ENCODE measurements around the gene XPO6. TPM values are rescaled to one million over a fixed set of nuclear protein-coding genes. Genes with fewer than 3 reads are reported as not detected.
A peak's percentile ranks its signal among the peaks of the same experiment; 100 is the strongest.

XPO6 gene
- total RNA-seq, 4 donors from 2014 or later: 45.7 to 104 (median 78.1) TPM

DNA sequence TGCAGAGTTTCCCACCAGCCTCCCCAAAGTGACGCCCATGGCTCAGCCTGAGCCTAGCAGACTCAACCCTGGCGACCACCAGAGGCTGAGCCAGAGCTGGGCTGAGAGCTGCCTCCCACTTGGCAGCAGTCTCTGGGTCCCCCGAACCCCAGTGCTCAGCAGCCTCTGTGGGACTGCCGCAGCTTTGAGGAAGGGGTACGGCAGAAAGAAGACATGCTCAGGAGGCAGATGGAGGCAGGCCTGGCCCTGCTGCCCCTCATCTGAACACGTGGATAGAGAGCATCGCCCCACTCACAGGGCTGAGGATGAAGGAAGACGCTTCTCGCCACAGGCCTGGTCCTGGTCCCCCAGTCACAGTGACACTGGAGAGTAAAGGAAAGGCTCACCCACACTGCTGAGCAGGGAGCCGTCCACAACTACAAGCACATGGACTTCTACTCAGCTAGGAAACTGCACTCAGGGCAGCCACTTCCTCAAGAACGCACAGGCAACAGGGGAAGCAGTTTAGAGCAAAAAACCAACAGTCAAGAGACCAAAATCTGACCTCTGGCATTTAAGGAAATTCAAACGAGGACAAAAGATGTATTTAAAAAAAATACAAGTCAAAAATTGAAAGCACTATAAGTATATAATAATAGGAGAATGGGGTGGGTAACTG lies 103.0 kb downstream of the XPO6 start:
- no peak for TF ChIP-seq POLR2A (IDR thresholded peaks at IDR 0.05)
- TF ChIP-seq, protein P1, sequence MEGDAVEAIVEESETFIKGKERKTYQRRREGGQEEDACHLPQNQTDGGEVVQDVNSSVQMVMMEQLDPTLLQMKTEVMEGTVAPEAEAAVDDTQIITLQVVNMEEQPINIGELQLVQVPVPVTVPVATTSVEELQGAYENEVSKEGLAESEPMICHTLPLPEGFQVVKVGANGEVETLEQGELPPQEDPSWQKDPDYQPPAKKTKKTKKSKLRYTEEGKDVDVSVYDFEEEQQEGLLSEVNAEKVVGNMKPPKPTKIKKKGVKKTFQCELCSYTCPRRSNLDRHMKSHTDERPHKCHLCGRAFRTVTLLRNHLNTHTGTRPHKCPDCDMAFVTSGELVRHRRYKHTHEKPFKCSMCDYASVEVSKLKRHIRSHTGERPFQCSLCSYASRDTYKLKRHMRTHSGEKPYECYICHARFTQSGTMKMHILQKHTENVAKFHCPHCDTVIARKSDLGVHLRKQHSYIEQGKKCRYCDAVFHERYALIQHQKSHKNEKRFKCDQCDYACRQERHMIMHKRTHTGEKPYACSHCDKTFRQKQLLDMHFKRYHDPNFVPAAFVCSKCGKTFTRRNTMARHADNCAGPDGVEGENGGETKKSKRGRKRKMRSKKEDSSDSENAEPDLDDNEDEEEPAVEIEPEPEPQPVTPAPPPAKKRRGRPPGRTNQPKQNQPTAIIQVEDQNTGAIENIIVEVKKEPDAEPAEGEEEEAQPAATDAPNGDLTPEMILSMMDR (IDR thresholded peaks at IDR 0.05): no peak
- no peak for DNase-seq (ENCODE audit: low spot score in 2 of 2)
- 74 to 81% methylated on average over 12 of the region's 12 CpGs for WGBS, 2 donors

DNA sequence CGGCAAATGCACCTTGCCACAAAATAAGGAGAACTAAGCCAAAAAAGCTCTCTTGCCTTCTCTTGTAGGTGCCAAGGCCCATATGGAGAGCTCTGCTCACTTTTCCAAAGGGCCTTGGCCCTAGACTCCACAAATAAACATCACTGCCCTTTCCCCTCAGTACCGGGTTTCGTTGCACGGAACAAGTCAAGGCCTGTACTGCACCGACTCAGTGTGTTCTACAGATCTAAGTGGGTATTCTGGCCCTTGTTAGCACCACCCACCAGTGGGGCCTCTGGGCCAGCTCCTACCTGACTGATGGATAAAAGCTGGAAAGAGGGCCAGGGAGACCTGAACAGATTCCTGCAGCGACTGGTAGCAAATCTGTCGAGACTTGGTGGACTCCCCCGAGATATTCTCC lies 104.5 kb downstream of the XPO6 start:
- TF ChIP-seq, protein P1 (IDR thresholded peaks at IDR 0.05): no peak
- TF ChIP-seq POLR2A (IDR thresholded peaks at IDR 0.05): no peak
- no peak overlapping the region for H3K4me3 ChIP-seq (ENCODE audit: low read depth, poor library complexity, severe bottlenecking)
- no peak for DNase-seq (ENCODE audit: low spot score in 2 of 2)
- intact Hi-C loops (cut with DNase I; ENCODE audit: low total_unique reads): no loop called here
- WGBS, 2 donors: 65 to 78% methylated on average over 8 of the region's 8 CpGs

More for the DNA sequence above, 103.0 kb downstream of the XPO6 start:
- intact Hi-C loops (cut with DNase I; ENCODE audit: low total_unique reads): no loop called here
- H3K4me3 ChIP-seq (ENCODE audit: low read depth, poor library complexity, severe bottlenecking): no peak overlapping the region

DNA sequence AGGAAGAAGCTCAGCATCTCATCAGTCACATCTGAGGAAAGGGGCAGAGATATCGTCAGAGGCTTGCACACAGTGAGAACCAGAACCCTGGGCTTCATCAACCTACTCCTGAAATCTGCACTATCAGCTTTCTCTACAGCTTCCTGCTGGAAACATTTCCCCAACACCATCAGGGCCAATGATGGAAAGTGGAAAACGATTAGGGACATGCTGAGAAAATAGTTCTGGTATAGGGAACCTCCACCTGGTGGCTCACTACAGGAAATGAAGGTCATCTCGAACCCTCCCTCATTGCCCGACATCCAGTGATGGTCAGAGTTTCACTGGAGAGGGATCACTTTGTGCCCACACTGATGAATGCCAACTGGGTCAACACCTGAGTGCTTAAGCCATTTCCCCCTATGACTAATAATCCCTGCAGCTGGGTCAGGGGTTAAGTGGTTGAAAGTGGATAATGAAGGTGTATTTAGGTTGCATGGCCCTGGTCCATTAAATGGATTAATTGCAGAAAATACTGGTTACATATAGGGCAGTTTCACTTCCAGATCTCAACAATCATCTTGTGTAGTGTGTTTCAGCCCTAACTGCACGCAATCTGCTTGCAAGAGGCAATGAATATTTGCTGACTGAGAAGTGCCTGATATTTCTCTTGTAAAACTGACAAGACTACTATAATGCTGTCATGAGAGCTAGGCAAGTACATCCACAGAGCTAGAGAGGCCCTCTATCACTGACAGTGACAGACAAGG lies 105.1 kb downstream of the XPO6 start:
- no peak overlapping the region for H3K4me3 ChIP-seq (ENCODE audit: low read depth, poor library complexity, severe bottlenecking)
- no peak for DNase-seq (ENCODE audit: low spot score in 2 of 2)
- TF ChIP-seq POLR2A (IDR thresholded peaks at IDR 0.05): no peak
- TF ChIP-seq, protein P1 (IDR thresholded peaks at IDR 0.05): no peak
- 79 to 81% methylated on average over 5 of the region's 5 CpGs for WGBS, 2 donors
- intact Hi-C loops (cut with DNase I; ENCODE audit: low total_unique reads): no loop called here

DNA sequence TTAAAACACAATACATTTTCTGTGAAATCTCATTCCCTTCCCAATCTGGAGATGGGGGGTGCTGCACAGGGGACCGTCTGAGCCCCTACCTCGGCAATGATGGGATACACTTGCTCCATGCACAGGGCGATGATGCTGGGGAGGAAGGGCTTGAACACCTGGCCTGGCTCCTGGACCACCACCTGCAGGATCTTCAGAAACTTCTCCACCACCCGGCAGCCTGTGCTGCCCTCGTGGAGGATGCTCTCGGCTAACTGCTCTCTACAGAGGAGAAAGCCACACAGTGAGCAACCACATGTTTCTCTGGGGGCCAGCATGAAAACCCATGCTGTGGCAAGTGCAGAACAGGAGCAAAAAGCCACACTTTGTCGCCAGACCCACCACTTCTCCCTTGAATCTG lies 105.8 kb downstream of the XPO6 start:
- H3K4me3 ChIP-seq (ENCODE audit: low read depth, poor library complexity, severe bottlenecking): no peak overlapping the region
- intact Hi-C loops (cut with DNase I; ENCODE audit: low total_unique reads): no loop called here
- TF ChIP-seq, protein P1 (IDR thresholded peaks at IDR 0.05): no peak
- peak in 1 of 2 donors; percentile 61 for DNase-seq (ENCODE audit: low spot score in 2 of 2)
- 91 to 92% methylated on average over 7 of the region's 7 CpGs for WGBS, 2 donors

DNA sequence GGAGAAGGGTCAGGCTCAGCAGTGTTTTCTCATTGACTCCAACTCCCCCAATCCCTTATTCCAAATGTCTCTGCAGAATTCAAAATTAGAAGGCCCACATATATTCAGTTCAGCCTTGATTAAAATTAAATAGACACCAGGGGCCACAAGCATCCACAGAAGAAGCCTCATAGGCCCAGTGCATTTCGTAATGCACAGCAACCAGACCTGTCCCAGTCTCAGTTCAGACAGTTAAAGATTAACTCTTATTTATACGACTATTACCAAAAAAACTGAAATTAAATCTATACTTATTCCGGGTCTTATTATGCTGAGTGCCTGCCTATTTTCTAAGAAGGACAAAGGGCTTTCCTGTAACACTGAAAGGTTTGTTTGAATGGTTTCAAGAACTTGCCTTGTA lies 106.5 kb downstream of the XPO6 start:
- WGBS, 2 donors: 93 to 95% methylated on average over 3 of the region's 3 CpGs
- no peak for DNase-seq (ENCODE audit: low spot score in 2 of 2)
- no peak overlapping the region for H3K4me3 ChIP-seq (ENCODE audit: low read depth, poor library complexity, severe bottlenecking)
- intact Hi-C loops (cut with DNase I; ENCODE audit: low total_unique reads): no loop called here
- no peak for TF ChIP-seq POLR2A (IDR thresholded peaks at IDR 0.05)
- TF ChIP-seq, protein P1 (IDR thresholded peaks at IDR 0.05): no peak
